KMS-11 (cell line): ENCODE data around the gene NELL1.

Source experiments
- H2AFZ ChIP-seq: fragments of 200-600 bp; sonication (generic); 2 replicates; pipeline ENCODE4 v1.6.1; 2016; ENCODE audit warnings: antibody characterized with exemption, mixed run types, low read depth
- H3K27ac ChIP-seq: fragments of 200-600 bp; sonication (generic); 2 replicates; pipeline ENCODE4 v1.6.1; 2016; ENCODE audit warnings: mild to moderate bottlenecking, mixed run types
- H3K27me3 ChIP-seq: fragments of 200-600 bp; sonication (generic); 2 replicates; pipeline ENCODE4 v1.6.1; 2017; ENCODE audit warnings: mild to moderate bottlenecking, low read depth, mixed run types, moderate library complexity; ENCODE audit not compliant: insufficient read depth
- H3K36me3 ChIP-seq: fragments of 200-600 bp; sonication (generic); 2 replicates; pipeline ENCODE4 v1.6.1; 2017; ENCODE audit warnings: mild to moderate bottlenecking, mixed run types; ENCODE audit not compliant: insufficient read depth
- H3K4me1 ChIP-seq: fragments of 200-600 bp; sonication (generic); 2 replicates; pipeline ENCODE4 v1.6.1; 2016; ENCODE audit warnings: mild to moderate bottlenecking, low read depth, mixed run types; ENCODE audit not compliant: poor library complexity, severe bottlenecking
- H3K4me2 ChIP-seq: fragments of 200-600 bp; sonication (generic); 2 replicates; pipeline ENCODE4 v1.7.0; 2016; ENCODE audit warnings: mild to moderate bottlenecking, mixed run types
- H3K4me3 ChIP-seq: fragments of 200-600 bp; sonication (generic); IDR thresholded peaks from 2 replicates; pipeline ENCODE4 v1.6.1; 2017; ENCODE audit warnings: low read depth, low read length, mixed read lengths; ENCODE audit not compliant: insufficient read depth
- H3K79me2 ChIP-seq: fragments of 200-600 bp; sonication (generic); 2 replicates; pipeline ENCODE4 v1.6.1; 2016; ENCODE audit warnings: low read depth, mixed run types; ENCODE audit not compliant: insufficient read depth
- H3K9ac ChIP-seq: fragments of 200-600 bp; sonication (generic); 2 replicates; pipeline ENCODE4 v1.6.1; 2016; ENCODE audit warnings: mild to moderate bottlenecking, mixed run types
- H4K20me1 ChIP-seq: fragments of 200-600 bp; sonication (generic); 2 replicates; pipeline ENCODE4 v1.6.1; 2016; ENCODE audit warnings: mild to moderate bottlenecking, mixed run types; ENCODE audit not compliant: insufficient read depth
- CTCF ChIP-seq: fragments of 200-600 bp; sonication (generic); conservative IDR thresholded peaks from 2 replicates; pipeline ENCODE4 v1.6.1; 2017; ENCODE audit warnings: low read depth, mild to moderate bottlenecking, antibody characterized with exemption, low read length, moderate library complexity, mixed read lengths

The NELL1 gene

DNA sequence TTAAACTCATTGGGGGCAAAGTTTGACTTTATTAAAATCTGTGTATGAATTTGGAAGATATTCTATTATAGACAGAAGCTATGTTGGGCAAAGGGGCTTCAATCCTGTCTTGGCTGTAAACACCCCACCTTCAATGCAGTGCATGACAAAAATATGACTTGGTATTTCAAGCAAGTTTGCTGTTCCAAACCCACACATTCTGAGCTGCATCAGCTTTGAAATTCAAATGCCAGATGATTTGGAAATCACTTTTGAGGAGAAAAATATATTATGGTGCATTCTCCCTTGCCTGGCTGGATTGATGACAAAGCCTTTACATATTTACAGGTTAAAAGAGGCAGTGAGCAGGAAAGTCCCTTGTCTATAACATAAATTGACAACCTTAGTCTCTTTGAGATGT is 760.0 kb downstream of the NELL1 start:
- H3K27ac ChIP-seq, result no peak overlapping the region
- H3K4me1 ChIP-seq, result peaks cover 46% of the 10 kb centered on the region
- H2AFZ ChIP-seq, result no peak overlapping the region
- H3K4me3 ChIP-seq, result no peak overlapping the region
- H3K36me3 ChIP-seq, result no peaks in the 10 kb centered on the region
- H3K9ac ChIP-seq, result no peak overlapping the region
- H3K27me3 ChIP-seq, result no peaks in the 10 kb centered on the region
- no peak for TF ChIP-seq CTCF
- H4K20me1 ChIP-seq, result no peaks in the 10 kb centered on the region
- no peaks in the 10 kb centered on the region for H3K79me2 ChIP-seq
- H3K4me2 ChIP-seq, result peak overlapping the region; percentile 13

- Histone ChIP-seq H2AFZ (no peak overlapping the region), H3K27me3 (no peaks in the 10 kb centered on the region)
Observed at GRCh38 chr11:21430537-21430936, 761.2 kb downstream of the NELL1 start.

GRCh38 chr11:21446939-21447590 is 777.7 kb downstream of the NELL1 start:
- Histone ChIP-seq H3K4me2 (no peak overlapping the region), H3K4me1 (no peaks in the 10 kb centered on the region), H4K20me1 (no peaks in the 10 kb centered on the region), H3K9ac (no peak overlapping the region), H3K27me3 (no peaks in the 10 kb centered on the region), H3K27ac (no peak overlapping the region), H3K36me3 (no peaks in the 10 kb centered on the region), H2AFZ (no peak overlapping the region), H3K79me2 (no peaks in the 10 kb centered on the region), H3K4me3 (no peak overlapping the region)
- no peak for TF ChIP-seq CTCF

More at GRCh38 chr11:21430537-21430936, 761.2 kb downstream of the NELL1 start:
- H3K4me2 ChIP-seq, result peak overlapping the region; percentile 13; the same call in 1 of the 2 replicates
- no peaks in the 10 kb centered on the region for H4K20me1 ChIP-seq
- H3K4me3 ChIP-seq, result no peak overlapping the region
- TF ChIP-seq CTCF, result no peak
- no peaks in the 10 kb centered on the region for H3K36me3 ChIP-seq
- no peaks in the 10 kb centered on the region for H3K79me2 ChIP-seq
- H3K27ac ChIP-seq, result no peak overlapping the region
- no peak overlapping the region for H3K9ac ChIP-seq
- peaks cover 46% of the 10 kb centered on the region for H3K4me1 ChIP-seq

GRCh38 chr11:21447871-21448270 is 778.5 kb downstream of the NELL1 start:
- TF ChIP-seq CTCF, result no peak

More at GRCh38 chr11:21447871-21448270, 778.5 kb downstream of the NELL1 start:
- H3K4me1 ChIP-seq, result no peaks in the 10 kb centered on the region
- H2AFZ ChIP-seq, result no peak overlapping the region
- H3K79me2 ChIP-seq, result no peaks in the 10 kb centered on the region
- no peak overlapping the region for H3K4me2 ChIP-seq
- no peaks in the 10 kb centered on the region for H3K36me3 ChIP-seq
- H4K20me1 ChIP-seq, result no peaks in the 10 kb centered on the region
- no peak overlapping the region for H3K9ac ChIP-seq
- no peaks in the 10 kb centered on the region for H3K27me3 ChIP-seq
- no peak overlapping the region for H3K27ac ChIP-seq
- no peak overlapping the region for H3K4me3 ChIP-seq
